CD14-positive monocyte (primary cell): Measurements from ENCODE around the gene CAD. TPM values are rescaled to one million over a fixed set of nuclear protein-coding genes. Genes with fewer than 3 reads are reported as not detected.

Experiments used
- DNase-seq, 3 donors: peaks; one replicate each; pipeline ENCODE4 v3.0.0-alpha.2; 2011 to 2022
- H2AFZ ChIP-seq: 2 replicates; pipeline ENCODE4 v1.6.0; 2012; ENCODE audit warnings: mild to moderate bottlenecking, low read depth, low read length, inconsistent platforms; ENCODE audit not compliant: insufficient read depth, poor library complexity, severe bottlenecking
- H3K27ac ChIP-seq, 2 donors: 1 replicate in 1 of 2; 2 replicates in 1 of 2; pipeline ENCODE4 v1.5.1; 2012 to 2013; ENCODE audit warnings: low read length in 2 of 2, control low read depth in 1 of 2, inconsistent platforms in 1 of 2, low read depth in 1 of 2, mild to moderate bottlenecking in 1 of 2
- H3K27me3 ChIP-seq, 2 donors: one replicate each; pipeline versions ENCODE4 v1.6.0 to v1.6.1; 2011 to 2013; ENCODE audit warnings: low read length in 2 of 2; ENCODE audit not compliant: control insufficient read depth in 2 of 2, insufficient read depth in 2 of 2
- H3K36me3 ChIP-seq, 2 donors: replicated peaks in 1 of 2; 1 replicate in 1 of 2; 2 replicates in 1 of 2; pipeline versions ENCODE4 v1.5.1 to v1.6.1; 2012 to 2013; ENCODE audit warnings: low read length in 2 of 2, control low read depth in 1 of 2, inconsistent platforms in 1 of 2, mild to moderate bottlenecking in 1 of 2; ENCODE audit not compliant: insufficient read depth in 2 of 2, control insufficient read depth in 1 of 2
- H3K4me1 ChIP-seq, 2 donors: 1 replicate in 1 of 2; 2 replicates in 1 of 2; pipeline versions ENCODE4 v1.5.1 to v1.6.1; 2012 to 2013; ENCODE audit warnings: low read length in 2 of 2, control low read depth in 1 of 2, inconsistent platforms in 1 of 2, mild to moderate bottlenecking in 1 of 2, moderate library complexity in 1 of 2; ENCODE audit not compliant: insufficient read depth in 2 of 2, control insufficient read depth in 1 of 2
- H3K4me2 ChIP-seq: replicated peaks from 2 replicates; pipeline ENCODE3; 2012; ENCODE audit warnings: low read length, moderate library complexity, mild to moderate bottlenecking; ENCODE audit not compliant: poor library complexity, severe bottlenecking; ENCODE audit errors: extremely low read depth
- H3K4me3 ChIP-seq, 3 experiments: fragments of 200-600 bp in 1 of 3; sonication (generic) in 1 of 3; replicated peaks in 1 of 3; 1 replicate in 2 of 3; 2 replicates in 1 of 3; pipeline ENCODE4 v1.5.1; 2011 to 2013; ENCODE audit warnings: low read length in 3 of 3, mild to moderate bottlenecking in 3 of 3, control low read depth in 2 of 3, low read depth in 2 of 3, inconsistent platforms in 1 of 3, moderate library complexity in 1 of 3
- H3K79me2 ChIP-seq: 2 replicates; pipeline ENCODE4 v1.6.0; 2012; ENCODE audit warnings: mild to moderate bottlenecking, control low read depth, inconsistent platforms, low read length, moderate library complexity; ENCODE audit not compliant: insufficient read depth
- H3K9ac ChIP-seq: 2 replicates; pipeline ENCODE4 v1.6.0; 2017; ENCODE audit warnings: low read length, mild to moderate bottlenecking; ENCODE audit not compliant: insufficient read depth, poor library complexity, severe bottlenecking
- H3K9me3 ChIP-seq, 2 donors: replicated peaks in 1 of 2; 1 replicate in 1 of 2; 2 replicates in 1 of 2; pipeline versions ENCODE4 v1.5.1 to v1.6.1; 2012 to 2013; ENCODE audit warnings: low read length in 2 of 2, control low read depth in 1 of 2; ENCODE audit not compliant: control insufficient read depth in 1 of 2, insufficient read depth in 1 of 2
- H4K20me1 ChIP-seq: 2 replicates; pipeline ENCODE4 v1.6.0; 2012; ENCODE audit warnings: mild to moderate bottlenecking, low read length, control low read depth, moderate library complexity; ENCODE audit not compliant: insufficient read depth
- H3K27ac Mint-ChIP-seq, 7 donors: one replicate each; pipeline ENCODE4 v1.8.0; 2020; ENCODE audit warnings: mild to moderate bottlenecking in 7 of 7, mixed read lengths in 7 of 7, moderate library complexity in 6 of 7, inconsistent platforms in 2 of 7
- H3K27me3 Mint-ChIP-seq, 3 donors: one replicate each; pipeline ENCODE4 v1.8.0; 2021 to 2022; ENCODE audit warnings: low read depth in 3 of 3, mild to moderate bottlenecking in 3 of 3, mixed read lengths in 3 of 3, moderate library complexity in 3 of 3, inconsistent platforms in 1 of 3
- H3K36me3 Mint-ChIP-seq, 2 donors: one replicate each; pipeline ENCODE4 v1.8.0; 2020; ENCODE audit warnings: mixed read lengths in 2 of 2, inconsistent platforms in 1 of 2, mild to moderate bottlenecking in 1 of 2
- H3K4me1 Mint-ChIP-seq: one replicate; pipeline ENCODE4 v1.8.0; 2020; ENCODE audit warnings: mild to moderate bottlenecking, mixed read lengths
- H3K4me3 Mint-ChIP-seq, 2 donors: one replicate each; pipeline ENCODE4 v1.8.0; 2020; ENCODE audit warnings: mild to moderate bottlenecking in 2 of 2, mixed read lengths in 2 of 2, moderate library complexity in 1 of 2
- H3K9me3 Mint-ChIP-seq, 7 donors: one replicate each; pipeline ENCODE4 v1.8.0; 2020 to 2022; ENCODE audit warnings: mixed read lengths in 7 of 7, mild to moderate bottlenecking in 6 of 7, moderate library complexity in 6 of 7, inconsistent platforms in 2 of 7
- CTCF ChIP-seq: fragments of 200-600 bp; IDR thresholded peaks from one replicate; pipeline ENCODE4 v1.8.0; 2022; ENCODE audit warnings: antibody characterized with exemption, mild to moderate bottlenecking
- WGBS: methylation state at CpG from one replicate; pipeline ENCODE4 v1.1.5; 2013; ENCODE audit warnings: missing lambda C conversion rate; ENCODE audit not compliant: insufficient coverage; 5-methylcytosine and 5-hydroxymethylcytosine counted together
- intact Hi-C, 2 donors: fragments of 100-400 bp; cut with micrococcal nuclease; formaldehyde crosslinking; loops; one replicate each; pipeline versions ENCODE4 v1.15.0 to v1.15.1; 2023
- polyA plus RNA-seq, 3 donors: library from polyadenylated mRNA; depleted of rRNA in 1 of 3; unstranded in 2 of 3; stranded (reverse) in 1 of 3; fragments of 300-500 nt in 2 of 3; fragments of >200 nt in 1 of 3; fragmentation: Illumina TruSeq in 2 of 3; gene quantifications; 1 replicate in 2 of 3; 2 replicates in 1 of 3; pipeline ENCODE4 v1.2.3, GENCODE V29; 2012 to 2021

CAD gene
- polyA plus RNA-seq, 3 donors = 0.71 to 17.3 (median 1.7) TPM

GRCh38 chr2:27171351-27171848 lies 45.8 kb upstream of the CAD start:
- Mint-ChIP-seq H3K4me1 (peaks cover 7% of the 10 kb centered on the region), H3K27me3 (peaks cover 9 to 20% (median 14%) of the 10 kb centered on the region in 3 donors), H3K4me3 (no peak overlapping the region), H3K9me3 (no peaks in the 10 kb centered on the region), H3K36me3 (no peaks in the 10 kb centered on the region), H3K27ac (no peak overlapping the region)
- no peak overlapping the region for H3K27ac ChIP-seq
- H3K9me3 ChIP-seq = no peaks in the 10 kb centered on the region
- intact Hi-C loops = no loop called here
- no peak for TF ChIP-seq CTCF
- H3K9ac ChIP-seq = no peak overlapping the region
- H3K4me3 ChIP-seq = no peak overlapping the region
- H3K4me2 ChIP-seq = no peak overlapping the region
- H4K20me1 ChIP-seq = no peaks in the 10 kb centered on the region
- no peaks in the 10 kb centered on the region for H3K27me3 ChIP-seq
- no peaks in the 10 kb centered on the region for H3K36me3 ChIP-seq
- no peaks in the 10 kb centered on the region for H3K79me2 ChIP-seq
- no peak overlapping the region for H2AFZ ChIP-seq
- WGBS = 83% methylated on average over 7 of the region's 8 CpGs
- DNase-seq = no peak
- peaks cover 5 to 11% of the 10 kb centered on the region in 2 donors for H3K4me1 ChIP-seq

- 96% methylated on average over 6 of the region's 6 CpGs for WGBS
- Histone ChIP-seq H3K27me3 (no peaks in the 10 kb centered on the region), H4K20me1 (no peaks in the 10 kb centered on the region), H3K79me2 (no peaks in the 10 kb centered on the region), H3K36me3 (no peaks in the 10 kb centered on the region), H2AFZ (no peak overlapping the region), H3K4me1 (peaks cover 5 to 9% of the 10 kb centered on the region in 2 donors), H3K9me3 (no peaks in the 10 kb centered on the region), H3K4me3 (no peak overlapping the region), H3K4me2 (no peak overlapping the region), H3K9ac (no peak overlapping the region), H3K27ac (no peak overlapping the region)
- Mint-ChIP-seq H3K4me3 (no peak overlapping the region), H3K27me3 (peaks cover 9 to 16% (median 13%) of the 10 kb centered on the region in 3 donors), H3K36me3 (no peaks in the 10 kb centered on the region), H3K9me3 (no peaks in the 10 kb centered on the region), H3K4me1 (peaks cover 7% of the 10 kb centered on the region), H3K27ac (no peak overlapping the region)
- TF ChIP-seq CTCF = no peak
- DNase-seq = no peak
- intact Hi-C loops = no loop called here
These were observed 42.5 kb upstream of the CAD start for GRCh38 chr2:27174638-27175037.
